Fibroblast of lung (primary cell): Measurements from ENCODE around the gene PDE4B. TPM values are rescaled to one million over a fixed set of nuclear protein-coding genes. Genes with fewer than 3 reads are reported as not detected.

Source experiments
- DNase-seq, 2 donors: peaks; one replicate each; pipeline versions ENCODE4 v3.0.0 to v3.0.0-alpha.2; 2010; ENCODE audit warnings: low read depth in 2 of 2
- H2AFZ ChIP-seq: 2 replicates; pipeline ENCODE4 v1.5.1; 2012; ENCODE audit warnings: low read length, control low read depth, inconsistent platforms
- H3K27ac ChIP-seq: 2 replicates; pipeline ENCODE4 v1.5.1; 2011; ENCODE audit warnings: low read length, control low read depth; ENCODE audit not compliant: insufficient read depth
- H3K27me3 ChIP-seq: 2 replicates; pipeline ENCODE4 v1.5.1; 2011; ENCODE audit warnings: mild to moderate bottlenecking, low read length; ENCODE audit not compliant: control insufficient read depth, insufficient read depth
- H3K36me3 ChIP-seq: 2 replicates; pipeline ENCODE4 v1.5.1; 2011; ENCODE audit warnings: low read length; ENCODE audit not compliant: control insufficient read depth, insufficient read depth
- H3K4me1 ChIP-seq: 2 replicates; pipeline ENCODE4 v1.5.1; 2011; ENCODE audit warnings: low read length; ENCODE audit not compliant: control insufficient read depth, insufficient read depth; ENCODE audit errors: extremely low read depth
- H3K4me2 ChIP-seq: 2 replicates; pipeline ENCODE4 v1.5.1; 2011; ENCODE audit warnings: low read length, control low read depth; ENCODE audit not compliant: insufficient read depth; ENCODE audit errors: extremely low read depth
- H3K4me3 ChIP-seq, 4 experiments: fragments of 200-600 bp in 1 of 4; sonication (generic) in 1 of 4; replicated peaks in 1 of 4; 2 replicates each; pipeline ENCODE4 v1.5.1; 2011 to 2016; ENCODE audit warnings: low read length in 4 of 4, low read depth in 3 of 4, mild to moderate bottlenecking in 3 of 4, control low read depth in 2 of 4, inconsistent platforms in 1 of 4, mixed read lengths in 1 of 4; ENCODE audit not compliant: insufficient read depth in 1 of 4; ENCODE audit errors: control extremely low read depth in 1 of 4
- H3K79me2 ChIP-seq: 2 replicates; pipeline ENCODE4 v1.5.1; 2012; ENCODE audit warnings: mild to moderate bottlenecking, low read length, inconsistent platforms; ENCODE audit not compliant: control insufficient read depth, insufficient read depth
- H3K9ac ChIP-seq: 2 replicates; pipeline ENCODE4 v1.5.1; 2011; ENCODE audit warnings: mild to moderate bottlenecking, low read length, control low read depth; ENCODE audit not compliant: insufficient read depth
- H3K9me3 ChIP-seq: 2 replicates; pipeline ENCODE4 v1.5.1; 2012; ENCODE audit warnings: low read depth, low read length; ENCODE audit not compliant: control insufficient read depth, insufficient read depth
- H4K20me1 ChIP-seq: 2 replicates; pipeline ENCODE4 v1.5.1; 2011; ENCODE audit warnings: low read length; ENCODE audit not compliant: control insufficient read depth, insufficient read depth; ENCODE audit errors: extremely low read depth
- EZH2 ChIP-seq: IDR thresholded peaks from 2 replicates; pipeline ENCODE4 v1.5.1; 2012; ENCODE audit warnings: low read length, control low read depth, mild to moderate bottlenecking; ENCODE audit errors: missing control alignments
- polyA plus RNA-seq, 2 donors: library from polyadenylated mRNA; depleted of rRNA in 1 of 2; stranded (reverse) in 1 of 2; unstranded in 1 of 2; fragments of >200 nt; gene quantifications; 2 replicates each; pipeline ENCODE4 v1.2.1, GENCODE V29; 2011 to 2012; ENCODE audit warnings: missing spikeins in 1 of 2
- total RNA-seq: library from RNA; depleted of rRNA; stranded (reverse); fragments of >200 nt; gene quantifications from 2 replicates; pipeline ENCODE4 v1.2.1, GENCODE V29; 2014
- TF ChIP-seq, protein P1 (sequence below), 2 donors: IDR thresholded peaks in 1 of 2; conservative IDR thresholded peaks in 1 of 2; 1 replicate in 1 of 2; 2 replicates in 1 of 2; pipeline ENCODE4 v1.5.1; 2011 to 2012; ENCODE audit warnings: low read length in 2 of 2, control low read depth in 1 of 2, inconsistent platforms in 1 of 2, low read depth in 1 of 2, mild to moderate bottlenecking in 1 of 2

Gene PDE4B
- total and polyA plus RNA-seq, 2 donors (not counting 1 experiment from before 2014, with no cell fraction given): 3.7 to 19.8 TPM

DNA sequence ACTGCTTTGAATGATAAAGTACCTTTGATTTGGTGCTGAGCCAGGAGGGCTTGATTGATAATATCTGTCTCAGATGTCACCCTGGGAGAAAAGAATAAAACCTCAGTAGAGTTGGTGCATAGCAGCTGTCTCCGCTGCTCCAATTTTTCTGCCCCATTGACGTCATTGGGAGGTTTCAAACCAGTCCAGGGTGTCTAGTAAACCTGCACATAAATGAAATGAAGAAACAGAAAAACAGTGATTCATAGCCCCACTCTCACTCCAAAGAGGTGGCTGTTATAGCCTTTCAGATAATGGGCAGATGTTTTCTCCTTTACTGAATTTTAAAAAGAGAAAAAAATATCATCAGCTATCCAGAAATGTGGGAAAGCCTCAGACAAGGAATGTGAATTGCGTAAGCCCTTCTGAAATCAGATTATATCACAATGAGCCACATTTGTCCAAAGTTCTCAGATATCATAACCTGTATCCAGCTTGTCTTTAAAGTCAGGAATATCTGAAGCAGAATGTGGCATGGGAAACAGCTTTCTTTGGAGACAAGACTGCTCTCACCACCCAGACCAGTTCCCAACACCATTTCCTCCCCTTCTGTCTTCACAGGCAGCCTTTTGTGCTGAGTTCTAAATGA, 390.0 kb downstream of the PDE4B start:
- TF ChIP-seq, protein P1, sequence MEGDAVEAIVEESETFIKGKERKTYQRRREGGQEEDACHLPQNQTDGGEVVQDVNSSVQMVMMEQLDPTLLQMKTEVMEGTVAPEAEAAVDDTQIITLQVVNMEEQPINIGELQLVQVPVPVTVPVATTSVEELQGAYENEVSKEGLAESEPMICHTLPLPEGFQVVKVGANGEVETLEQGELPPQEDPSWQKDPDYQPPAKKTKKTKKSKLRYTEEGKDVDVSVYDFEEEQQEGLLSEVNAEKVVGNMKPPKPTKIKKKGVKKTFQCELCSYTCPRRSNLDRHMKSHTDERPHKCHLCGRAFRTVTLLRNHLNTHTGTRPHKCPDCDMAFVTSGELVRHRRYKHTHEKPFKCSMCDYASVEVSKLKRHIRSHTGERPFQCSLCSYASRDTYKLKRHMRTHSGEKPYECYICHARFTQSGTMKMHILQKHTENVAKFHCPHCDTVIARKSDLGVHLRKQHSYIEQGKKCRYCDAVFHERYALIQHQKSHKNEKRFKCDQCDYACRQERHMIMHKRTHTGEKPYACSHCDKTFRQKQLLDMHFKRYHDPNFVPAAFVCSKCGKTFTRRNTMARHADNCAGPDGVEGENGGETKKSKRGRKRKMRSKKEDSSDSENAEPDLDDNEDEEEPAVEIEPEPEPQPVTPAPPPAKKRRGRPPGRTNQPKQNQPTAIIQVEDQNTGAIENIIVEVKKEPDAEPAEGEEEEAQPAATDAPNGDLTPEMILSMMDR (conservative IDR thresholded peaks at IDR 0.05 in 1 of 2, IDR thresholded peaks at IDR 0.05 in 1 of 2; ENCODE audit: low read depth in 1 of 2, low read length in 2 of 2): no peak
- TF ChIP-seq EZH2: no peak
- H2AFZ ChIP-seq: no peak overlapping the region
- no peaks in the 10 kb centered on the region for H4K20me1 ChIP-seq
- peak; percentile 64 to 94 for DNase-seq
- no peaks in the 10 kb centered on the region for H3K4me1 ChIP-seq
- H3K9ac ChIP-seq: no peak overlapping the region
- H3K4me3 ChIP-seq: no peak overlapping the region
- H3K9me3 ChIP-seq: no peaks in the 10 kb centered on the region
- no peak overlapping the region for H3K27ac ChIP-seq
- no peaks in the 10 kb centered on the region for H3K27me3 ChIP-seq
- H3K79me2 ChIP-seq: no peaks in the 10 kb centered on the region
- H3K36me3 ChIP-seq: no peaks in the 10 kb centered on the region
- no peak overlapping the region for H3K4me2 ChIP-seq

DNA sequence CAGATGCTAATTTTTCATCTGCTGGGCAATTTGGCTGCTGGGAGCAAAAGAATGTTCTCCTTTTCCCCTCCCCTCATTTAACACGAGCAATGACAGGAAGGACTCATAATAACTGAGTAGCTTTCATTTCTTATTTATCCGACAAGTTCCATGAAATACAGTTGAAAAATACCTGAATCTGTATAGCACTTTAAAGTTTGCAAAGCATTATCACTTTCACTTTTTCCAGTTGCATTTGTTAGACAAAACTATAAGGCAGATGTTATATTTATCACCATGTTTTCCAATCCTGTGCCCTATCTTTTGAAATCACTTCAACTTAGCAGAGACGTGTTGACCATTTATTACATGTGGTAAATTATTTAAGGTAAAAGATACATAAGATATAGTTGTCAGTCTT, 390.7 kb downstream of the PDE4B start:
- no peaks in the 10 kb centered on the region for H3K4me1 ChIP-seq
- no peak overlapping the region for H2AFZ ChIP-seq
- H3K9ac ChIP-seq: no peak overlapping the region
- TF ChIP-seq, protein P1 (conservative IDR thresholded peaks at IDR 0.05 in 1 of 2, IDR thresholded peaks at IDR 0.05 in 1 of 2; ENCODE audit: low read depth in 1 of 2, low read length in 2 of 2): no peak
- TF ChIP-seq EZH2: no peak
- no peaks in the 10 kb centered on the region for H3K9me3 ChIP-seq
- H3K27ac ChIP-seq: no peak overlapping the region
- no peaks in the 10 kb centered on the region for H3K79me2 ChIP-seq
- no peaks in the 10 kb centered on the region for H3K36me3 ChIP-seq
- no peak for DNase-seq
- no peak overlapping the region for H3K4me3 ChIP-seq
- H4K20me1 ChIP-seq: no peaks in the 10 kb centered on the region
- H3K4me2 ChIP-seq: no peak overlapping the region
- no peaks in the 10 kb centered on the region for H3K27me3 ChIP-seq

DNA sequence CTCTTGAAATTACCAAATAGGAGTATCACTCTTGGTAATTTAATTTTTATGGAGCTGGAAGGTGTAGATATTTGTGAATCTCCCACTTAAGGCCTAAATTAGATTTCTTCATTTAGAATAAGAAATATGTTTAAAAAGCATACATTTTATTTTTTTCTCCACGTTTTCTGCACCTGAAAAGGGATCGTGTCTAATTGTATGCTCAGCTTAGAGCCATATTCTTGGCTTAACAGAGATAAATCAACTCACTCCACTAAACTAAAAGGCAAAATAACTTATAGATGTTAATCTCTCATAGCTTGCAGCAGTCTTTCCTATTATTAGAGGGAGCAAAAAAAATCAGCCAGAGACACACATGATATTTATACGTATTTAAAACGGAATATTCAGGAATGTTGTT, 404.4 kb downstream of the PDE4B start:
- Histone ChIP-seq H3K27ac (no peak overlapping the region), H3K4me3 (no peak overlapping the region), H2AFZ (no peak overlapping the region), H3K9me3 (no peaks in the 10 kb centered on the region), H3K4me1 (no peaks in the 10 kb centered on the region), H3K4me2 (no peak overlapping the region), H3K36me3 (no peaks in the 10 kb centered on the region), H3K79me2 (no peaks in the 10 kb centered on the region), H3K27me3 (no peaks in the 10 kb centered on the region), H4K20me1 (no peaks in the 10 kb centered on the region), H3K9ac (no peak overlapping the region)
- TF ChIP-seq EZH2: no peak
- TF ChIP-seq, protein P1 (conservative IDR thresholded peaks at IDR 0.05 in 1 of 2, IDR thresholded peaks at IDR 0.05 in 1 of 2; ENCODE audit: low read depth in 1 of 2, low read length in 2 of 2): no peak
- no peak for DNase-seq
